Thyroid gland (tissue), 4 donors: ENCODE measurements around the gene FLAD1. TPM values are rescaled to one million over a fixed set of nuclear protein-coding genes. Genes with fewer than 3 reads are reported as not detected.

ENCODE experiments used
- DNase-seq, 2 donors: peaks; one replicate each; pipeline ENCODE4 v3.0.0-alpha.2; 2019
- H3K27ac ChIP-seq, 3 donors: fragments of 200-600 bp; sonication (generic); 1 replicate in 2 of 3; 2 replicates in 1 of 3; pipeline ENCODE4 v1.5.1; 2016 to 2019; ENCODE audit warnings: mild to moderate bottlenecking in 1 of 3, moderate library complexity in 1 of 3
- H3K27me3 ChIP-seq: fragments of 200-600 bp; sonication (generic); one replicate; pipeline ENCODE4 v1.5.1; 2019
- H3K36me3 ChIP-seq, 2 donors: fragments of 200-600 bp; sonication (generic); one replicate each; pipeline ENCODE4 v1.5.1; 2016 to 2019
- H3K4me1 ChIP-seq, 2 donors: fragments of 200-600 bp; sonication (generic); one replicate each; pipeline ENCODE4 v1.5.1; 2017 to 2019
- H3K4me3 ChIP-seq, 3 donors: fragments of 200-600 bp; sonication (generic); replicated peaks in 1 of 3; 1 replicate in 2 of 3; 2 replicates in 1 of 3; pipeline ENCODE4 v1.5.1; 2016; ENCODE audit warnings: mild to moderate bottlenecking in 1 of 3
- H3K9me3 ChIP-seq: fragments of 200-600 bp; sonication (generic); one replicate; pipeline ENCODE4 v1.5.1; 2017
- POLR2A ChIP-seq, 2 donors: fragments of 450-650 bp; IDR thresholded peaks; one replicate each; pipeline ENCODE4 v1.6.1; 2017; ENCODE audit warnings: antibody characterized with exemption in 2 of 2, mild to moderate bottlenecking in 2 of 2, moderate library complexity in 1 of 2
- WGBS, 2 donors: methylation state at CpG; one replicate each; pipeline ENCODE4 v1.1.5; 2017; 5-methylcytosine and 5-hydroxymethylcytosine counted together
- intact Hi-C: fragments of 100-400 bp; cut with DNase I; formaldehyde crosslinking; loops from one replicate; pipeline ENCODE4 v1.15.1; 2023
- total RNA-seq, 4 donors: library from RNA; depleted of rRNA; stranded (reverse); fragments of >200 nt; gene quantifications; one replicate each; pipeline ENCODE4 v1.2.3, GENCODE V29; 2016
- TF ChIP-seq, protein P1 (sequence below), 6 experiments: fragments of 200-600 bp in 3 of 6; fragments of 450-650 bp in 3 of 6; sonication (generic) in 3 of 6; IDR thresholded peaks; one replicate each; pipeline ENCODE4 v1.5.1; 2016 to 2019; ENCODE audit warnings: antibody characterized with exemption in 6 of 6, mild to moderate bottlenecking in 2 of 6, inconsistent platforms in 1 of 6, moderate library complexity in 1 of 6

Gene FLAD1
- total RNA-seq, 4 donors from 2014 or later = 24.1 to 39.3 (median 31.1) TPM

DNA sequence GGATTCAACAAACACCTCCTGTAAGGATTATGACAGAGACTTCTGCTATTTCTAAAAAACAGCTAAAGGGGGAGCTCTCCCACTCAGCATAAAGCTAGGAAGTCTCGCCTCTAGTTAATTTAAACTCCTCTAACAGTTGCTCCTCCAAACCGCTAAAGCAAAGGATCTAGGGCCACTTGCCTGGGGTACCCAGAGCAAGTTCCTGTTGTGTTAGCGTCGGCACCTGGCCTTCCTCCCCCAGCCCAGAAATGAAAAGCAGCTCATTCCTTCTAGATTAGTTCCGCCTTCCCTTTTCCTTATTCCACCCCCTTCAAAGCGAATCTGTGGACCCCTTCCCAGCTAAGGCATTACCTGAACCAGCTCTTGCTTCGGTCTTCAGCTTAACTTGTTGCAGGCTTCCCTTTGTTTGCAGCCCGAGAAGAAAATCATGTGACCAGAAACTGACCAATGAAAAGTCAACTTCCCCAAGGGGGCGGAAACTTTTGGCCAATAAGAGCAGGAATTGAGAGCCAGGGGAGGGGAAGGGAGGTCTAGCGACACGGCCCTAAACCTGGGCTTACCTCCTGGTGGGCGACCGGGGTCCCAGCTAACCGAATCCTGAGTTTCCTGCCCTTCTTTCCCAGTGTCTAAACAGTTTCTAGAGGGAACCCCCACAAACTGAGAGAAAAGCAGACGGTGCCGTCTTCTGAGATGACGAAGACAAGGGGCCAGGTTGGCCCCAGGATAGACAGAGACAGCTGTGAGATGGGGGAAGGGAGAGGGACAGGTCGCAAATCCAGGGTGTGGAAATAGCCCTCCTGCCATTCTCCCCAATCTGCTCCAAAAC is 27.2 kb upstream of the FLAD1 start, which contains the start of gene PBXIP1:
PBXIP1 (minus strand) TSS at position 382 of the 826 bp plus-strand sequence. CDS start 2,378 bp downstream, outside the sequence.
- Histone ChIP-seq H3K4me1 (peaks cover 60 to 68% of the 10 kb centered on the region in 2 donors), H3K27ac (peak within 1 kb of the TSS; percentile 41 to 83 (median 60)), H3K27me3 (no peaks in the 10 kb centered on the region), H3K9me3 (no peaks in the 10 kb centered on the region), H3K36me3 (peaks cover 3 to 4% of the 10 kb centered on the region in 2 donors), H3K4me3 (peak within 1 kb of the TSS in 2 of 3 donors; percentile 5 to 45)
- intact Hi-C loops = no loop called here
- TF ChIP-seq, protein P1, sequence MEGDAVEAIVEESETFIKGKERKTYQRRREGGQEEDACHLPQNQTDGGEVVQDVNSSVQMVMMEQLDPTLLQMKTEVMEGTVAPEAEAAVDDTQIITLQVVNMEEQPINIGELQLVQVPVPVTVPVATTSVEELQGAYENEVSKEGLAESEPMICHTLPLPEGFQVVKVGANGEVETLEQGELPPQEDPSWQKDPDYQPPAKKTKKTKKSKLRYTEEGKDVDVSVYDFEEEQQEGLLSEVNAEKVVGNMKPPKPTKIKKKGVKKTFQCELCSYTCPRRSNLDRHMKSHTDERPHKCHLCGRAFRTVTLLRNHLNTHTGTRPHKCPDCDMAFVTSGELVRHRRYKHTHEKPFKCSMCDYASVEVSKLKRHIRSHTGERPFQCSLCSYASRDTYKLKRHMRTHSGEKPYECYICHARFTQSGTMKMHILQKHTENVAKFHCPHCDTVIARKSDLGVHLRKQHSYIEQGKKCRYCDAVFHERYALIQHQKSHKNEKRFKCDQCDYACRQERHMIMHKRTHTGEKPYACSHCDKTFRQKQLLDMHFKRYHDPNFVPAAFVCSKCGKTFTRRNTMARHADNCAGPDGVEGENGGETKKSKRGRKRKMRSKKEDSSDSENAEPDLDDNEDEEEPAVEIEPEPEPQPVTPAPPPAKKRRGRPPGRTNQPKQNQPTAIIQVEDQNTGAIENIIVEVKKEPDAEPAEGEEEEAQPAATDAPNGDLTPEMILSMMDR (IDR thresholded peaks at IDR 0.05) = peak in 2 of 6 experiments; percentile 10 to 23
- peak; percentile 17 to 75 for TF ChIP-seq POLR2A (IDR thresholded peaks at IDR 0.05)
- peak; percentile 81 to 83 for DNase-seq
- WGBS, 2 donors = 0% methylated on average over 18 of the region's 18 CpGs

DNA sequence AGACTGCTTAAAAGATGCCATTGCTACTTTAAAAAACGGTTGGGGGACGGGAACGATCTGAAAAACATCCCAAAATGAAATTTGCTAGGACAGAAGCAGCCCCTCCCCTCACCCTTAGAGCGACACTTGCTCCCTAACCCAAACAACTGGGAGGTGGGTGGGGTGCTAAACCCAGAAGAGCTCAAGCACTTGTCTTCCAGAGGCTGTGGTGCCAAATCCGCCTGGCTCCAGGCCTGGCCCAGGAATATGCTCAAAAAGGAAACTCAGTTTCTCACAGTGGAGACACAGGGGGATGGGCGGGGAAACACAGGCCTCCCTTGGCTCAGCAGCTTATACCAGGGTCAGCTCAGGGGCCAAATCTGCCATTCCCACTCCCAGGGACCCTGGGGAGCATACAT is 26.6 kb upstream of the FLAD1 start:
- Histone ChIP-seq H3K4me3 (peak overlapping the region in 1 of 3 donors; percentile 45), H3K4me1 (peaks cover 61 to 68% of the 10 kb centered on the region in 2 donors), H3K27ac (peak overlapping the region; percentile 41 to 83 (median 60)), H3K9me3 (no peaks in the 10 kb centered on the region), H3K36me3 (peaks cover 0 to 4% of the 10 kb centered on the region in 2 donors), H3K27me3 (no peaks in the 10 kb centered on the region)
- TF ChIP-seq POLR2A (IDR thresholded peaks at IDR 0.05) = no peak
- intact Hi-C loops = no loop called here
- peak; percentile 63 to 65 for DNase-seq
- 6 to 13% methylated on average over 4 to 6 of the region's 6 CpGs for WGBS, 2 donors

DNA sequence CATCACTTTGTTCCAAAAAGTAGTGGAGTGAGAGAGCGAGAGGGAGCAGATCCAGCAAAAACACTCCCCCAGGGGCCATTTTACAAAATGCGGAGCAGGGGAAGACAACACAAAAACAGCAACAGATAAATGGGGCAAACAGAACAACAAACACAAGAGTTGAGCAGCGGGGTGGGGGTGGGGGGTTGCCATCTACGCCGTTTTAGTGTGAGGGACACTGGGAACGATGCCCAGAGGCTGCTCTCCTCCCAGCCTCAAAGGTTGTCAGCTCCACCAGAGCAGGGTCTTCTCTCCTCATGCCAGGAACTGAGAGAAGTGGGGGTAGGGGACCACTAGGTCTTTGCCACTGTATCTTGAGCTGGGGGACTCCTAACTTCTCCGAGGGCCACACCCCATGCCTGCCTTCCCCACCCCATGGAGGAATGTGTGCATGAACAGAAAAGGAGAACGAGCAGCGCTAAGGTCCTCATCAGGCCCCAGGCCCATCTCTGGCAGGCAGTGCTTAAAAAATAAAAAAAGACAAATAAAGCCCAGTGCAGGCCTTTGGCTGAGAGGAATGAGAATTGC is 26.0 kb upstream of the FLAD1 start:
- DNase-seq = no peak
- TF ChIP-seq POLR2A (IDR thresholded peaks at IDR 0.05) = no peak
- TF ChIP-seq, protein P1 (IDR thresholded peaks at IDR 0.05) = no peak
- Histone ChIP-seq H3K27me3 (no peaks in the 10 kb centered on the region), H3K27ac (peak overlapping the region; percentile 41 to 83 (median 60)), H3K9me3 (no peaks in the 10 kb centered on the region), H3K4me3 (no peak overlapping the region), H3K36me3 (peaks cover 0 to 4% of the 10 kb centered on the region in 2 donors), H3K4me1 (peaks cover 62 to 68% of the 10 kb centered on the region in 2 donors)
- intact Hi-C loops = no loop called here
- WGBS, 2 donors = 51 to 52% methylated on average over 9 of the region's 9 CpGs

DNA sequence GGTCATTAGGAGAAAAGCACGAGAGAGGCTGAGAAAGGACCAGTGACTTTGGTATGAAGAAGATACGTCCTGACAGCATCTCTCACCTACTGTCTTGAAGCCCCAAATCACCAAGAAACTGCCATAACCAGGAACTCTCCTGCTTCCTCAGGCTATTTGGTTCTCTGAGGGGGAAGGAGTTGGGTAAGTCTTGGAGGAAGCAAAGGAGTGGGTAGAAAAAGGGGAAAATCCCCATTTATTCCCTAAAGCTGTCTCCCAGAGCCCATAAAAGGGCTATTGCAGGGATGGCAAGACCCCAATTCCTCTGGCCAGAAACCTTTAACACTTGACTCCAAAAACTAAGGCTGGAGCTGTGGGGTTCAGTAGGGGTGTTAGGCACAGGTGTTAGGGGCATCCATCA is 25.1 kb upstream of the FLAD1 start:
- intact Hi-C loops = no loop called here
- H3K4me3 ChIP-seq = no peak overlapping the region
- DNase-seq = no peak
- no peak for TF ChIP-seq POLR2A (IDR thresholded peaks at IDR 0.05)
- TF ChIP-seq, protein P1 (IDR thresholded peaks at IDR 0.05) = no peak
- H3K9me3 ChIP-seq = no peaks in the 10 kb centered on the region
- H3K36me3 ChIP-seq = peaks cover 0 to 4% of the 10 kb centered on the region in 2 donors
- H3K4me1 ChIP-seq = peaks cover 69 to 73% of the 10 kb centered on the region in 2 donors
- WGBS, 2 donors = 74 to 82% methylated on average over 2 of the region's 2 CpGs
- H3K27ac ChIP-seq = peak overlapping the region; percentile 72 to 78 (median 72)
- H3K27me3 ChIP-seq = no peaks in the 10 kb centered on the region

DNA sequence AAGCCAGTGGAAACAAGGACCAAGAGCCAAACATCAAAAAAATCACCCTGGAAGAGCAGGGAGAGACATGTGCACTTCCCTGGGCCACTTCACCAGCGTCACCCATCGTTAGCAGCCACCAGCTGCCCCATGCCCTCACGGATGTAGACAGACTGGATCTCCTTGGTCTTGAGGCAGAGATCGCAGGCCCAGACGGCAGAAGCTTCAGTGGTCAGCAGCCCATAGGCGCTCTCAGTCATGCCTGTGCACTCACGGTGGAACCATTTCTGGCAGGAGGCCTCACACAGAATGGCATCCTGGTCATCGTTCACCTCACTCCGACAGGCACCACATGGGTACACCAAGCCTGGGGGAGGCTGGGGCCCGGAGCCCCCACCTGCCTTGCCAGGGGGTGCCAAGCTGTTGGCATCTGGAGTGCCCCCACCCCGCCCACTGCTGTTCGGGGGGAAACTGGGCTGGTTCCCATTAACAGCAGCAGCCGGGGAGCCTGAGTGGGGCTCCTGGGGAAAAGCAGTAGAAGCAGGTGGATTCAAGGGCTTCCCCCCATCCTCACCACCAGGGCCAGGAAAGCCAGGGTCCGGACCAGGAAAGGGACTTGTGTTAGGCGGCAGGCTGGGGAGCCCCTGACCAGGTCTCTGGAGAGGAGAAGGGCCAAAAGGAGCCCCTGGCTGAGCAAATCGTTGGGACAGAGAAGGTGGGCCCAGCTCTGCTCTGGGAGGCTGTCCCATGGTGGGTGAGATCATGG is 24.3 kb upstream of the FLAD1 start:
- intact Hi-C loops = no loop called here
- Histone ChIP-seq H3K27ac (peak overlapping the region; percentile 72 to 83 (median 72)), H3K36me3 (peaks cover 0 to 8% of the 10 kb centered on the region in 2 donors), H3K27me3 (no peaks in the 10 kb centered on the region), H3K4me1 (peaks cover 62 to 72% of the 10 kb centered on the region in 2 donors), H3K4me3 (no peak overlapping the region), H3K9me3 (no peaks in the 10 kb centered on the region)
- WGBS, 2 donors = 46 to 76% methylated on average over 6 to 11 of the region's 16 CpGs
- peak; percentile 94 to 96 for DNase-seq
- TF ChIP-seq POLR2A (IDR thresholded peaks at IDR 0.05) = no peak
- TF ChIP-seq, protein P1 (IDR thresholded peaks at IDR 0.05) = no peak
